PC-9 (cell line): Measurements from ENCODE around the gene XIRP1.

Experiments
- CTCF ChIP-seq: fragments of 200-600 bp; sonication (generic); conservative IDR thresholded peaks from 2 replicates; pipeline ENCODE4 v1.6.1; 2017; ENCODE audit warnings: mixed run types, antibody characterized with exemption, mild to moderate bottlenecking, moderate library complexity
- EZH2 ChIP-seq: fragments of 200-600 bp; sonication (generic); IDR thresholded peaks from 2 replicates; pipeline ENCODE4 v1.8.0; 2017; ENCODE audit warnings: antibody characterized with exemption, low read depth

DNA sequence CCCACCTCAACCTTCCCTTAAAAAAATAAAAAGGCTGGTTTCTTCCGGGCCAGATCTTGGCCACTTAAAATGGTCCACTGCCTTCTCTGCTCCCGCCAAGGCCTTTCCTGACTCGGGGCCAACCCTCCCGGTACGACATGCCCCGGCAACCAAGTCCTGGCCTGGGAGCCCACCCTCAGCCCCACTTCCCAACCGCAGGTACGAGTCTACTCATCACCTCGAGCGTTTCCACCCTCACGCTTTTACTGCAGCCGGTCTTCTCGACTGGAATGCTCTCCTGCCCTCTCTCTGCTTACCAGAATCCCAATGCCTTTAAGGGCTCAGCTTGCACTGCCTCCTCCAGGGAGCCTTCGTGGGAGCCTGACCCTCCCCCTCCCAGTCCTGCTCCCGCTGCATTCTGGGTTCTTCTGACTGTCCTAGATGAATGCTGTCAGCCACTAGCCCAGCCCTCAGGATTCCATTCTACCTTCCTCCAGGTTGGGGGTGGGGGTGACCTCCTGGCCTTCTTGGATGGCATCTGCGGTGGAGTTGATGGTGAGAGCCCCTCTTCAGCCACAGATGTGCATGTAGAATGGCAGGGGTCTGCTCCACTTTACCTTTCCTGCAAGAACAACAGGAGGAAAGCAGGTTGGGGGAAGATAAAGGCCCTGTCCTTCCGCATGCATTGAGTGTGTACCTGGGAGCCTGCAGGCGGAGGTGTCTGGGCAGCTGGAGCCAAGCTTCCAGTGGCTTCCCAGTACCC is 37.9 kb downstream of the XIRP1 start:
- no peak for TF ChIP-seq CTCF
- TF ChIP-seq EZH2, result no peak
